Stimulated activated CD8-positive, alpha-beta memory T cell treated with anti-CD3 and anti-CD28 coated beads, Interleukin-15, amount 100 ng/mL, for 4 hours (primary cell): ENCODE results near the gene FAF1.

Experiments used
- DNase-seq, 2 donors: peaks; one replicate each; pipeline ENCODE4 v3.0.0-alpha.2; 2020; ENCODE audit warnings: low read depth in 2 of 2

FAF1 gene

GRCh38 chr1:50427086-50427817 is 532.8 kb downstream of the FAF1 start:
- no peak for DNase-seq

GRCh38 chr1:50426702-50427085 is 533.4 kb downstream of the FAF1 start:
- DNase-seq = no peak

GRCh38 chr1:50426108-50426700 is 533.9 kb downstream of the FAF1 start:
- DNase-seq = no peak

- no peak for DNase-seq
Measured at GRCh38 chr1:50425376-50426107, 534.5 kb downstream of the FAF1 start.

- DNase-seq = no peak
Measured at GRCh38 chr1:50424884-50425375, 535.1 kb downstream of the FAF1 start.

- DNase-seq = no peak
Measured at GRCh38 chr1:50424045-50424883, 535.8 kb downstream of the FAF1 start.

GRCh38 chr1:50423670-50424000 is 536.4 kb downstream of the FAF1 start:
- no peak for DNase-seq

- DNase-seq = no peak
Measured at GRCh38 chr1:50422946-50423669, 537.0 kb downstream of the FAF1 start, which contains the start of gene DMRTA2. Gene DMRTA2, minus strand, starts transcription at chr1:50423443. Its CDS starts 1,907 bp downstream, at chr1:50421536.

- no peak for DNase-seq
Measured at GRCh38 chr1:50422675-50422945, 537.5 kb downstream of the FAF1 start.

GRCh38 chr1:50421768-50422674 is 538.0 kb downstream of the FAF1 start:
- no peak for DNase-seq

GRCh38 chr1:50421366-50421748 is 538.7 kb downstream of the FAF1 start:
- no peak for DNase-seq

GRCh38 chr1:50420689-50421365 is 539.2 kb downstream of the FAF1 start:
- no peak for DNase-seq

- DNase-seq = no peak
Measured at GRCh38 chr1:50419907-50420677, 540.0 kb downstream of the FAF1 start.

- DNase-seq = no peak
Measured at GRCh38 chr1:50419192-50419906, 540.7 kb downstream of the FAF1 start.

- no peak for DNase-seq
Measured at GRCh38 chr1:50418600-50419109, 541.4 kb downstream of the FAF1 start.

- no peak for DNase-seq
Measured at GRCh38 chr1:50417946-50418599, 542.0 kb downstream of the FAF1 start.

- no peak for DNase-seq
Measured at GRCh38 chr1:50417507-50417906, 542.6 kb downstream of the FAF1 start.
